Trophoblast cell (in vitro differentiated cells and primary cell): Measurements from ENCODE around the gene OBSCN.

ENCODE experiments used
- DNase-seq, 2 donors: peaks; one replicate each; pipeline ENCODE4 v3.0.0-alpha.2; 2016
- H2AFZ ChIP-seq: 2 replicates; pipeline ENCODE4 v1.6.1; 2013; ENCODE audit warnings: low read length, moderate library complexity, mild to moderate bottlenecking; ENCODE audit not compliant: insufficient read depth, poor library complexity
- H2AK5ac ChIP-seq: 2 replicates; pipeline ENCODE4 v1.6.1; 2013; ENCODE audit warnings: mild to moderate bottlenecking, low read length
- H2BK120ac ChIP-seq: 2 replicates; pipeline ENCODE4 v1.6.1; 2013; ENCODE audit warnings: low read length, mild to moderate bottlenecking, moderate library complexity; ENCODE audit not compliant: insufficient read depth, poor library complexity
- H2BK12ac ChIP-seq: 2 replicates; pipeline ENCODE4 v1.6.1; 2013; ENCODE audit warnings: mild to moderate bottlenecking, low read length, moderate library complexity
- H2BK5ac ChIP-seq: 2 replicates; pipeline ENCODE4 v1.6.1; 2013; ENCODE audit warnings: low read length, low read depth, moderate library complexity, mild to moderate bottlenecking; ENCODE audit not compliant: poor library complexity
- H3K14ac ChIP-seq: 2 replicates; pipeline ENCODE4 v1.6.1; 2013; ENCODE audit warnings: mild to moderate bottlenecking, low read length
- H3K18ac ChIP-seq: 2 replicates; pipeline ENCODE4 v1.6.1; 2013; ENCODE audit warnings: mild to moderate bottlenecking, low read length
- H3K23ac ChIP-seq: 2 replicates; pipeline ENCODE4 v1.6.1; 2013; ENCODE audit warnings: low read length
- H3K27ac ChIP-seq: 2 replicates; pipeline ENCODE4 v1.5.1; 2013; ENCODE audit warnings: low read depth, mild to moderate bottlenecking, inconsistent platforms, low read length, moderate library complexity
- H3K27me3 ChIP-seq: 2 replicates; pipeline ENCODE4 v1.6.1; 2013; ENCODE audit warnings: inconsistent platforms, mild to moderate bottlenecking, low read length, moderate library complexity; ENCODE audit not compliant: insufficient read depth
- H3K36me3 ChIP-seq, 2 experiments: 1 replicate in 1 of 2; 2 replicates in 1 of 2; pipeline ENCODE4 v1.6.1; 2013; ENCODE audit warnings: low read length in 2 of 2, mild to moderate bottlenecking in 2 of 2, moderate library complexity in 1 of 2; ENCODE audit not compliant: insufficient read depth in 2 of 2, control insufficient read depth in 1 of 2
- H3K4ac ChIP-seq: 2 replicates; pipeline ENCODE4 v1.6.1; 2013; ENCODE audit warnings: low read depth, mild to moderate bottlenecking, low read length, moderate library complexity
- H3K4me1 ChIP-seq, 2 experiments: 1 replicate in 1 of 2; 2 replicates in 1 of 2; pipeline ENCODE4 v1.6.1; 2013; ENCODE audit warnings: low read length in 2 of 2, mild to moderate bottlenecking in 2 of 2, moderate library complexity in 1 of 2; ENCODE audit not compliant: insufficient read depth in 2 of 2, control insufficient read depth in 1 of 2
- H3K4me2 ChIP-seq: 2 replicates; pipeline ENCODE4 v1.6.1; 2013; ENCODE audit warnings: inconsistent platforms, mild to moderate bottlenecking, low read length, moderate library complexity
- H3K4me3 ChIP-seq: 2 replicates; pipeline ENCODE4 v1.5.1; 2013; ENCODE audit warnings: mild to moderate bottlenecking, low read depth, low read length, inconsistent platforms
- H3K79me1 ChIP-seq: one replicate; pipeline ENCODE4 v1.6.1; 2013; ENCODE audit warnings: low read length
- H3K79me2 ChIP-seq: 2 replicates; pipeline ENCODE4 v1.6.1; 2013; ENCODE audit warnings: low read length, mild to moderate bottlenecking; ENCODE audit not compliant: control insufficient read depth, insufficient read depth, poor library complexity
- H3K9ac ChIP-seq: 2 replicates; pipeline ENCODE4 v1.6.1; 2013; ENCODE audit warnings: mild to moderate bottlenecking, low read length
- H3K9me3 ChIP-seq: 2 replicates; pipeline ENCODE4 v1.6.1; 2013; ENCODE audit warnings: low read depth, mild to moderate bottlenecking, control low read depth, inconsistent platforms, low read length; ENCODE audit not compliant: insufficient read depth
- H4K12ac ChIP-seq: 2 replicates; pipeline ENCODE4 v1.6.1; 2013; ENCODE audit warnings: low read depth, mild to moderate bottlenecking, low read length, moderate library complexity
- H4K8ac ChIP-seq: 2 replicates; pipeline ENCODE4 v1.6.1; 2013; ENCODE audit warnings: low read depth, mild to moderate bottlenecking, low read length, moderate library complexity
- H4K91ac ChIP-seq: one replicate; pipeline ENCODE4 v1.6.1; 2013; ENCODE audit warnings: low read depth, mild to moderate bottlenecking, low read length, moderate library complexity
- WGBS: extraction: QIAGEN DNeasy Blood & Tissue Kit; methylation state at CpG from one replicate; pipeline ENCODE4 v1.1.7; 2013; ENCODE audit warnings: missing lambda C conversion rate; ENCODE audit not compliant: insufficient read length, insufficient coverage; ENCODE audit errors: extremely low coverage; 5-methylcytosine and 5-hydroxymethylcytosine counted together

The OBSCN gene

GRCh38 chr1:228308628-228309325, 100.9 kb downstream of the OBSCN start:
- Histone ChIP-seq H3K4me3 (no peak overlapping the region), H2AK5ac (no peak overlapping the region), H3K14ac (no peak overlapping the region), H3K23ac (no peak overlapping the region), H3K27ac (no peak overlapping the region), H3K9me3 (peaks cover 16% of the 10 kb centered on the region), H2BK120ac (no peak overlapping the region), H3K79me1 (no peaks in the 10 kb centered on the region), H3K79me2 (no peaks in the 10 kb centered on the region), H2BK5ac (no peak overlapping the region), H4K91ac (no peak overlapping the region), H2AFZ (no peak overlapping the region), H3K18ac (no peak overlapping the region), H3K27me3 (no peaks in the 10 kb centered on the region), H4K8ac (no peak overlapping the region), H2BK12ac (no peak overlapping the region), H3K9ac (no peak overlapping the region), H4K12ac (no peak overlapping the region), H3K4me1 (no peaks in the 10 kb centered on the region), H3K36me3 (peaks cover 2 to 7% of the 10 kb centered on the region in 2 experiments), H3K4ac (no peak overlapping the region), H3K4me2 (no peak overlapping the region)
- 100% methylated on average over 1 of the region's 8 CpGs for whole genome bisulfite sequencing
- no peak for DNase-seq

DNA sequence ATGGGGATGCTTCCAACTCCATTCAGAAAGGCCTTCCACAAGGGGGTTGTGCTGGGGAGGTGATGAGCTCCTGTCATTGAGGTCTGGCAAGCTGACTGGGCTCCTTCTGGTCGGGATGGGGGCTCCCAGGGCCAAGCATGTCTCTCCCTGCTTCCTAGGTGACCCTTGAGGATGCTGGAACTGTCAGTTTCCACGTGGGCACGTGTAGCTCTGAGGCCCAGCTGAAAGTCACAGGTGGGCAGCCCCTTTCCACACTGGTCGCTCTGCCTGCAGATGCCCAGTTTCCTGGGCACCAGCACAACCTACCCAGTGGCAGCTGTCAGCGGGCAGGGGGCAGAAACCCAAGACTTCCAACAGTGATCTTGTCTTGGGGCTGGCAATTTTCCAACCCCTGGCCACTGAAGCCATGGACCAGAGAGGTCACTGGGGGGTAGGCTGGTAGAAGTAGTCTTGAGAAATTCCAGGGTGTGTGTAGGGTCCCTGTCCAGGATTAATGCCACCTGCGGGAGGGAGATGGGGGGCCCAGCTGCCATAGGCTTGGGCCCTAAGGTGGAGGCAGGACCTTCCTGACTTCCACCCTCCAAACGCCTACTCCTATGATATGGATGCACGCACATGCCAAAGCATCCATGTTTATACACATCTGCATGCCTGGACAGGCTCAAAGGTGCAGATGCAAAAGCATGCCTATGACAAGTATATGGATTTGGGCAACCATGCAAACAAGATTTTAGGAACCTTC, 101.7 kb downstream of the OBSCN start:
- no peak overlapping the region for H4K8ac ChIP-seq
- H3K4me2 ChIP-seq = no peak overlapping the region
- no peak overlapping the region for H3K23ac ChIP-seq
- H3K4me3 ChIP-seq = no peak overlapping the region
- no peak overlapping the region for H3K14ac ChIP-seq
- no peak for DNase-seq
- H3K79me2 ChIP-seq = no peaks in the 10 kb centered on the region
- H3K9me3 ChIP-seq = peaks cover 13% of the 10 kb centered on the region
- no peak overlapping the region for H3K18ac ChIP-seq
- H3K36me3 ChIP-seq = peaks cover 0 to under 1% of the 10 kb centered on the region in 2 experiments
- H3K79me1 ChIP-seq = no peaks in the 10 kb centered on the region
- H2BK5ac ChIP-seq = no peak overlapping the region
- H3K27ac ChIP-seq = no peak overlapping the region
- no peak overlapping the region for H3K4ac ChIP-seq
- H3K9ac ChIP-seq = no peak overlapping the region
- no peak overlapping the region for H2AK5ac ChIP-seq
- H2AFZ ChIP-seq = no peak overlapping the region
- H3K27me3 ChIP-seq = no peaks in the 10 kb centered on the region
- no CpG with 5 or more reads among the region's 8 CpGs for WGBS
- no peak overlapping the region for H4K91ac ChIP-seq
- H2BK12ac ChIP-seq = no peak overlapping the region
- no peak overlapping the region for H4K12ac ChIP-seq
- no peak overlapping the region for H2BK120ac ChIP-seq
- H3K4me1 ChIP-seq = no peaks in the 10 kb centered on the region

- Histone ChIP-seq H2BK120ac (no peak overlapping the region), H3K4me2 (no peak overlapping the region), H3K4me1 (no peaks in the 10 kb centered on the region), H2AK5ac (no peak overlapping the region), H2AFZ (no peak overlapping the region), H3K79me1 (no peaks in the 10 kb centered on the region), H3K23ac (no peak overlapping the region), H3K9me3 (peaks cover 13% of the 10 kb centered on the region), H3K27ac (no peak overlapping the region), H2BK12ac (no peak overlapping the region), H3K9ac (no peak overlapping the region), H4K12ac (no peak overlapping the region), H2BK5ac (no peak overlapping the region), H3K18ac (no peak overlapping the region), H3K14ac (no peak overlapping the region), H3K36me3 (no peaks in the 10 kb centered on the region), H4K8ac (no peak overlapping the region), H3K79me2 (no peaks in the 10 kb centered on the region), H3K27me3 (no peaks in the 10 kb centered on the region), H3K4ac (no peak overlapping the region), H4K91ac (no peak overlapping the region), H3K4me3 (no peak overlapping the region)
- 100% methylated on average over 3 of the region's 3 CpGs for WGBS
- no peak for DNase-seq
These were observed 102.4 kb downstream of the OBSCN start for GRCh38 chr1:228310162-228310792.

GRCh38 chr1:228311091-228311490, 103.2 kb downstream of the OBSCN start:
- H3K9ac ChIP-seq = no peak overlapping the region
- no peak overlapping the region for H3K4me3 ChIP-seq
- no peak overlapping the region for H2BK120ac ChIP-seq
- no peak overlapping the region for H3K4me2 ChIP-seq
- no CpG with 5 or more reads among the region's 3 CpGs for WGBS
- no peaks in the 10 kb centered on the region for H3K79me1 ChIP-seq
- no peak overlapping the region for H4K91ac ChIP-seq
- no peak overlapping the region for H4K8ac ChIP-seq
- no peaks in the 10 kb centered on the region for H3K79me2 ChIP-seq
- H3K27ac ChIP-seq = no peak overlapping the region
- no peak for DNase-seq
- no peak overlapping the region for H3K18ac ChIP-seq
- no peaks in the 10 kb centered on the region for H3K36me3 ChIP-seq
- no peaks in the 10 kb centered on the region for H3K27me3 ChIP-seq
- H3K14ac ChIP-seq = no peak overlapping the region
- H2BK12ac ChIP-seq = no peak overlapping the region
- no peak overlapping the region for H2AK5ac ChIP-seq
- no peak overlapping the region for H3K4ac ChIP-seq
- no peaks in the 10 kb centered on the region for H3K4me1 ChIP-seq
- H3K23ac ChIP-seq = no peak overlapping the region
- H4K12ac ChIP-seq = no peak overlapping the region
- H2AFZ ChIP-seq = no peak overlapping the region
- no peak overlapping the region for H2BK5ac ChIP-seq
- peaks cover 13% of the 10 kb centered on the region for H3K9me3 ChIP-seq
